Body of pancreas (tissue), 4 donors: ENCODE data around the gene FDCSP.
A peak's percentile ranks its signal among the peaks of the same experiment; 100 is the strongest.

ENCODE experiments used
- CTCF ChIP-seq, 7 experiments: fragments of 450-650 bp in 4 of 7; fragments of 200-600 bp in 3 of 7; sonication (generic) in 3 of 7; IDR thresholded peaks; one replicate each; pipeline ENCODE4 v1.5.1; 2016 to 2019; ENCODE audit warnings: antibody characterized with exemption in 7 of 7
- POLR2A ChIP-seq, 3 donors: fragments of 450-650 bp; IDR thresholded peaks; one replicate each; pipeline ENCODE4 v1.6.1; 2016; ENCODE audit warnings: antibody characterized with exemption in 3 of 3, mild to moderate bottlenecking in 2 of 3

- peak in 3 of 7 experiments; percentile 20 to 44 (median 32) for TF ChIP-seq CTCF (IDR thresholded peaks at IDR 0.05)
- no peak for TF ChIP-seq POLR2A (IDR thresholded peaks at IDR 0.05)
These were observed 43.8 kb downstream of the FDCSP start for GRCh38 chr4:70269674-70270073.
